ENCODE data around the gene RAVER2.
"Not testable (repeated sequence)": the region's sequence is repeated elsewhere in the genome, so short reads cannot be mapped to it uniquely, and the experiment has no call there.

The RAVER2 gene

GRCh38 chr1:64733581-64734286 lies 11.1 kb upstream of the RAVER2 start:
- no peak overlapping the region for H3K4me3 ChIP-seq (ENCODE audit: low read depth, low read length)
- TF ChIP-seq CTCF (IDR thresholded peaks at IDR 0.05; ENCODE audit: low read depth, low read length, missing control alignments): no peak
- no peak for DNase-seq (ENCODE audit: low read depth)

GRCh38 chr1:64734287-64734652 lies 10.6 kb upstream of the RAVER2 start:
- TF ChIP-seq CTCF (IDR thresholded peaks at IDR 0.05; ENCODE audit: low read depth, low read length, missing control alignments): no peak
- H3K4me3 ChIP-seq (ENCODE audit: low read depth, low read length): no peak overlapping the region
- no peak for DNase-seq (ENCODE audit: low read depth)

GRCh38 chr1:64740687-64741086 lies 4.2 kb upstream of the RAVER2 start:
- H3K4me3 ChIP-seq (ENCODE audit: low read depth, low read length); DNase-seq (ENCODE audit: low read depth): not testable (repeated sequence)

GRCh38 chr1:64743954-64744491 lies 852 bp upstream of the RAVER2 start:
- DNase-seq (ENCODE audit: low read depth): no peak
- no peak overlapping the region; the same call in 1 of the 2 replicates for H3K4me3 ChIP-seq (ENCODE audit: low read depth, low read length)
- TF ChIP-seq CTCF (IDR thresholded peaks at IDR 0.05; ENCODE audit: low read depth, low read length, missing control alignments): no peak

- no peak for DNase-seq (ENCODE audit: low read depth)
- H3K4me3 ChIP-seq (ENCODE audit: low read depth, low read length): no peak overlapping the region; the same call in none of the 2 replicates
- no peak for TF ChIP-seq CTCF (IDR thresholded peaks at IDR 0.05; ENCODE audit: low read depth, low read length, missing control alignments)
Observed at GRCh38 chr1:64745181-64745985, 508 bp downstream of the RAVER2 start.

GRCh38 chr1:64745986-64746940 lies 1.4 kb downstream of the RAVER2 start:
- no peak for DNase-seq (ENCODE audit: low read depth)
- no peak for TF ChIP-seq CTCF (IDR thresholded peaks at IDR 0.05; ENCODE audit: low read depth, low read length, missing control alignments)
- H3K4me3 ChIP-seq (ENCODE audit: low read depth, low read length): no peak overlapping the region

All from GM12864 (cell line).